T-helper 1 cell treated with Interleukin-12 subunit alpha and Interleukin-12 subunit beta and Interleukin-4 antibody, amounts not matched to agents 30 ng/mL and 1 ng/mL, for 36 hours (primary cell): ENCODE results near the gene POM121L2. TPM values are rescaled to one million over a fixed set of nuclear protein-coding genes. Genes with fewer than 3 reads are reported as not detected.
"Not testable (repeated sequence)": the region's sequence is repeated elsewhere in the genome, so short reads cannot be mapped to it uniquely, and the experiment has no call there.

Experiments used
- intact Hi-C: fragments of 100-400 bp; cut with micrococcal nuclease; formaldehyde crosslinking; loops from one replicate; pipeline ENCODE4 v1.15.1; 2024
- total RNA-seq: library from RNA; stranded (reverse); gene quantifications from 2 replicates; pipeline ENCODE4 v1.2.3, GENCODE V29; 2022

POM121L2 gene
- total RNA-seq, 1 donor from 2014 or later, result not detected

DNA sequence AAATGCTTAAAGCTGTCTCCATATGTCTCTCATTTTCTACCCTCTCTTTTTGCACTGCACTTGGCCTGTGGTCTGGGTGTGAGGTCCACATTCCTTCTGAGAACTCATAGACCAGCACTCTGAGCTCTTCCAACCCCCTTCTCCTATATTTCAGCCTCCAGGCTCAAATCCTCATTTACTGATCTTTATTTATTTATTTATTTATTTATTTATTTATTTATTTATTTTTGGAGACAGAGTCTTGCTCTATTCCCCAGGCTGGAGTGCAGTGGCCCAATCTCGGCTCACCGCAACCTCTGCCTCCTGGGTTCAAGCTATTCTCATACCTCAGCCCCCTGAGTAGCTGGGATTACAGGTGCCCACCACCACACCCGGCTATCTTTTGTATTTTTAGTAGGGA is 45.1 kb downstream of the POM121L2 start:
- intact Hi-C loops, result not testable (repeated sequence)

DNA sequence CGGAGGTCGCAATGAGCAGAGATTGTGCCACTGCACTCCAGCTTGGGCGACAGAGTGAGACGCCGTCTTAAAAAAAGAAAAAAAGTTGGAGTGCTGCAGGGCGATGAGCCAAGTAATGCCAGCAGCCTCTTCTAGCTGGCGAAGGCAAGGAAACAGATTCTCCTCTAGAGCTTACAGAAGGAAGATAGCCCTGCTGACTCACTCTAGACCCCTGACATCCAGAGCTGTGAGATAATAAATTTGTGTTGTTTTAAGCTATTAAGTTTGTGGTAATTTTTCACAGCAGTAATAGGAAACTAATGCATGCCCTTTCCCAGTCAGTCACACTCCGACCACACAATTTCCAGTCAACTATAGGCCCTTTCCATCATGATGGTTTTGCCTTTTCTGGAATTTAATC is 48.2 kb downstream of the POM121L2 start:
- intact Hi-C loops, result no loop called here

DNA sequence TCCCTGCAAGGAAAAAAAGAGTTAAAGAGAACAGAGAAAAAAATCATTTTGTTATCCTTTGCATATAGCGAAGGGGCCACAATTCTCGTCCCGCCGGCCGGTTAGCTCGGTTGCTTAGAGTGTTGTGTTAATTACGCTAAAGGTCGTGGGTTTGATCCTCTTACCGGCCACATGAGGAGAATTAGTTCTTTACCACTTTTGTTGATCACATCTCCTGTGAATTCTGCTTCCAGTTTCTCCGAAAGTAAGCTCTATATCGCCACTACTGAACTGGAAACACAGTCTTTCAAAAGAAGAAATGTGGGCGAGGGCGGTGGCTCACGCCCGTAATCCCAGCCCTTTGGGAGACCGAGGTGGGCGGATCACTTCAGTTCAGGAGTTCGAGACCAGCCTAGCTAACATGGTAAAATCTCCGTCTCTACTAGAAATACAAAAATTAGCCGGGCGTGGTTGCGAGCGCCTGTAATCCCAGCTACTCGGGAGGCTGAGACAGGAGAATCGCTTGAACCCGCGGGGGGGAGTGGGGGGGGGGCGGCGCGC is 51.2 kb downstream of the POM121L2 start:
- intact Hi-C loops, result no loop called here

- intact Hi-C loops, result no loop called here
Measured at GRCh38 chr6:27260369-27260768, 51.7 kb downstream of the POM121L2 start.

Other genes starting within 250 kb of the POM121L2 start
- 0.25 and 0.54 TPM in 2 replicates for gene PRSS16, start 64.6 kb downstream of the POM121L2 start, total RNA-seq
- gene ZNF391, start 76.5 kb upstream of the POM121L2 start, total RNA-seq, result 0.54 and 0.76 TPM in 2 replicates
- gene ZNF184, start 160.8 kb upstream of the POM121L2 start, total RNA-seq, result 11.3 and 11.4 TPM in 2 replicates